GM06990 (cell line): Measurements from ENCODE around the gene RBM17.

ENCODE experiments used
- DNase-seq: peaks from one replicate; pipeline ENCODE4 v3.0.0-alpha.2; 2011; ENCODE audit not compliant: insufficient read length; ENCODE audit errors: extremely low read depth
- H3K27me3 ChIP-seq: replicated peaks from 2 replicates; pipeline ENCODE4 v1.6.0; 2011; ENCODE audit warnings: low read length; ENCODE audit not compliant: control insufficient read depth, insufficient read depth
- H3K36me3 ChIP-seq: 2 replicates; pipeline ENCODE4 v1.5.1; 2011; ENCODE audit warnings: low read length; ENCODE audit not compliant: control insufficient read depth, insufficient read depth
- H3K4me3 ChIP-seq: replicated peaks from 2 replicates; pipeline ENCODE4 v1.5.1; 2011; ENCODE audit warnings: low read depth, mild to moderate bottlenecking, control low read depth, low read length
- TF ChIP-seq, protein P1 (sequence below): IDR thresholded peaks from 2 replicates; pipeline ENCODE4 v1.5.1; 2011; ENCODE audit warnings: low read length, control low read depth, mild to moderate bottlenecking, inconsistent platforms; ENCODE audit not compliant: insufficient read depth, poor library complexity, severe bottlenecking

The RBM17 gene

DNA sequence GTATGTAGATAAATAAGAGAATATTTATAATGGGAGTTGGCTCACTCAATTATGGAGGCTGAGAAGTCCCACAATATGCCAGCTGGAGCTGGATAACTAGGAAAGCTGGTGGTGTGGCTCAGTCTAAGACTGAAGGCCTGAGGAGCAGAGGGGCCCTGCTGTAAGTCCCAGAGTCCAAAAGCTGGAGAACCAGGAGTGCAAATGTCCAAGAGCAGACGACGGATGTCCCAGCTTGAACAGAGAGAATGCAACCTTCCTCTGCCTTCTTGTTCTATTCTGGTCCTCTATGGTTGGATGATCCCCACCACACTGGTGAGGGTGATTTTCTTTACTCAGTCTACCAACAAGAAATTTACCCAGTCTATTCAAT, 39.8 kb upstream of the RBM17 start:
- Histone ChIP-seq H3K4me3 (no peak overlapping the region), H3K36me3 (no peaks in the 10 kb centered on the region), H3K27me3 (no peaks in the 10 kb centered on the region)
- DNase-seq = no peak
- TF ChIP-seq, protein P1, sequence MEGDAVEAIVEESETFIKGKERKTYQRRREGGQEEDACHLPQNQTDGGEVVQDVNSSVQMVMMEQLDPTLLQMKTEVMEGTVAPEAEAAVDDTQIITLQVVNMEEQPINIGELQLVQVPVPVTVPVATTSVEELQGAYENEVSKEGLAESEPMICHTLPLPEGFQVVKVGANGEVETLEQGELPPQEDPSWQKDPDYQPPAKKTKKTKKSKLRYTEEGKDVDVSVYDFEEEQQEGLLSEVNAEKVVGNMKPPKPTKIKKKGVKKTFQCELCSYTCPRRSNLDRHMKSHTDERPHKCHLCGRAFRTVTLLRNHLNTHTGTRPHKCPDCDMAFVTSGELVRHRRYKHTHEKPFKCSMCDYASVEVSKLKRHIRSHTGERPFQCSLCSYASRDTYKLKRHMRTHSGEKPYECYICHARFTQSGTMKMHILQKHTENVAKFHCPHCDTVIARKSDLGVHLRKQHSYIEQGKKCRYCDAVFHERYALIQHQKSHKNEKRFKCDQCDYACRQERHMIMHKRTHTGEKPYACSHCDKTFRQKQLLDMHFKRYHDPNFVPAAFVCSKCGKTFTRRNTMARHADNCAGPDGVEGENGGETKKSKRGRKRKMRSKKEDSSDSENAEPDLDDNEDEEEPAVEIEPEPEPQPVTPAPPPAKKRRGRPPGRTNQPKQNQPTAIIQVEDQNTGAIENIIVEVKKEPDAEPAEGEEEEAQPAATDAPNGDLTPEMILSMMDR = no peak

DNA sequence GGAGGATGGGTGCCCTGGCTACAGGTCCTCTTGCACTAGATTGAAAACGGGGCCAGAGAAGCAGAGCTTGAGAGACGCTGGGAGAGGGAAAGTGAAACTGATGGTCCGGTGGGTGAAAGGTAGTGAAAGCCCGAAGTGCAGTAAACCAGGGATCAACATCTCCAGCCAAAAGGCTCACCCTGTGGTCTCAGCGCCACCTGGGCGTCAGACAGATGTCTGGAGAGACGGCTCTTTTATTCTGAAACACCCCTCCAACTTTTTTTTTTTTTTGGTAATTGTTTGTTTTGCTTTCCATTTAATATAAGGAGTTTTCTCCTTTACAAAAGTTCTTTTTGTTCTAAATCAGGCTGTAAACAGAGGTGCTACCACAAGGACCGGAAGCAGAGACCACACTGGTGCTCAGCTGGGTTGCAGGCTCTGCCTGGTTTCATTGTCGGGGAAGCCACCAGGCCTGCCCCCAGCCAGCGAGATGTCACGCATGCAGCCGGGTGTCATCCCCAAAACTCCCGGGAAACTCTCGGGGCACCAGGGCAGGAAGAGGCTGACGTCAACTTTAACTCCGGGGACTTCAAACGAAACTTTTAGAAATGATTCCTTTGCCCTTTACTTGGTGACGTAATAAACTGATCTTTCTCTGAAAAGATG, 37.9 kb upstream of the RBM17 start:
- Histone ChIP-seq H3K36me3 (no peaks in the 10 kb centered on the region), H3K27me3 (no peaks in the 10 kb centered on the region), H3K4me3 (peak overlapping the region; percentile 55)
- DNase-seq = peak; percentile 89
- TF ChIP-seq, protein P1 = peak; percentile 41

DNA sequence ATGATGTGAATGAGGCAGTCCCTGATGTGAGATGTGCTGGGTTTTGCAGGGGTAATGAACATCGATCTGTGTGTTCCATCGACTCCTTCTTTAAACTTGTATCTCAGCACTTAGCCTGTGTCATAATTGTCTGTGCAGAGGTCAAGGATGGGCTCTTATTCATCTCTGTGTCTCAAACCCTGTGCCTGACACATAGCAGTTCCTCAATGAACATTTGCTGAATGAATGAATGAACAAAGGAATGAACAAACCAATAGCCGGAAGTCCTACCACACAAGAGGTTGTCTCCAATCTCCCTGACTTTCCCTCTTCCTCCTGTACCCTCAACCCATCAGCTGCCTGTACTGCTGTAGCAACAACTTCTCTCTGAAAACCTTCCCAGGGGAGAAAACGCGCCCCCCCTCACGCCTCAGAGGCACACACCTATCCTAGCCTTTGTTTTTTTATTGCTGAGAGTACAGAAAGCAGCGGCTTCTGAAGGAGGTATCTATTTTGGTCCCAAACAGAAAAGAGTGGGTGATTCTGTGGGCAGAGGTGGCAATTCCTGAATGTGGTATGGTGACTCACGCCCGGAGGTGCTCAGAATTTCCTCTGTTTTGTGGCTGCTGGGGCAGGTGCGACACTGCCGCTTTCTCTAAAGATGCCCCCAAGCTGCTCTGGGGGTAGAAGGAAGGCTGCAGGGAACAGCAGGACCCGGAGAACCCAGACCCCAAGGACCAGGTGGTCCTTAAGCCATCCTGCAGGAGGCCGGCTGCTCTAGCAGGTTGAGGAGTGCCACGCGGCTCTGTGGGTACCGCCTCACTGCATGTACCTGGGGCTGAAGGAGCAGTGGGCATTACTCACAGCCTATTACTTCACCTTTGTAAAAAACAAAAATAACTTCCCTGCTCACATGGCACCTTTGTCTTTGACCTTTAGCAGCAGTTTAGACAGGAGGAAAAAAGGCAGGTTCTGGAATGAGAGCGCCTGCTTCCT, 36.3 kb upstream of the RBM17 start:
- H3K36me3 ChIP-seq = no peaks in the 10 kb centered on the region
- DNase-seq = peak; percentile 60
- H3K27me3 ChIP-seq = no peaks in the 10 kb centered on the region
- TF ChIP-seq, protein P1 = peak; percentile 8
- H3K4me3 ChIP-seq = peak overlapping the region; percentile 13; the same call in 1 of the 2 replicates

DNA sequence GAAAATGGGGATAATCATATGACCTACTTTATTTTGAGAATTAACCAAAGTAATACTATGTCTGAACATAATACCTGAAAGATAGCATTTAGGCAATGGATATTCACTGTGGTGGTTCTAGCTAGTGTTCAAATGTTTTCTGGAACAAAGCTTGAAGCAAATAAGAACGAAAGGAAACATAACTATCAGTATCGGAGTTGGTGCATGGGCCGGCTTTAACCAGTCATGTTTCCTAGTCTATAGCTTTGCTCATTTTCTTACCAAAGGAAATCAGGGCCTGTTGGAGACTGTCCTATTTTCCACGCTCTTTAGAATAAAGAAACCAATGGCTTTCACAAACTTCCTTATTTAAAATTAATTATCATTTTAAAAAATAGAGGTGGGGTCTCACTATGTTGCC, 35.5 kb upstream of the RBM17 start:
- no peak for DNase-seq
- no peak overlapping the region for H3K4me3 ChIP-seq
- TF ChIP-seq, protein P1 = no peak
- no peaks in the 10 kb centered on the region for H3K27me3 ChIP-seq
- H3K36me3 ChIP-seq = no peaks in the 10 kb centered on the region

DNA sequence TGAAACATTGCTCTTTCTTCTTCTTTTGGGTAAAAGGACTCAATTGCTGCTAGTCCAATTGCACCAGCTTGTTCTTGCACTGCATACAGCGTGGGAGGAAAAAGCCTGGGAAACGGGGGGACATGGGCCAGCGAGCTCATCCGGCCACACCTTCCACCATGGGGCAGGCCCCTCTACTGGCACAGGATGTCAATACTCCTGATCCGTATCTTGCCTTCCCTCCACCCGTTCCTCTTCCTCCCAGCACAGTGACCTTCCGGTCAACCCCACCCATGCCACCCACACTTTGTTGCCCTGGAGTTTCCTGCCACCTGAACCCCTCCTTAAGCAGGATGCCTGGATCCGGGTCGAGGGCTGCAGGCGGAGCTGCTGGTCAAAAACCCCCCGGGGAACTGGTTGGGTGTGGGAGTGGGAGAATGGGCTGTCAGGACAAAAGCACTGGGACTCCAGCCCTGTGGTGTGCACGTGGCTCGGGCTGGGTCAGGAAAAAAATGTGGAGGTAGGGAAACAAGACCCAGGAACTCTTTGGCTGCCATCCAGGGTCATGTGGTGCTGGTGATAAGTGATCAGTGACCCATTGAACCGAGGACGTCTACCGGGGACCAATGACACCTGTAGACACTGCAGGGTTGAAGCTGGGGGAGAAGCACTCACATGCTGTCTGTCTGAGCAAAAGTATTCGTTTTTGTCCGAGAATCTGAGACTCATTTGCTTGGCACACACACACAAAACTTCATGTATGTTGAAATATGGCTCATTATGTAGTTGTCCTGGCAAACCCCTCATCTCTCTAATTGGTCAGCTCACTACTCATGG, 34.8 kb upstream of the RBM17 start:
- no peak overlapping the region for H3K4me3 ChIP-seq
- TF ChIP-seq, protein P1 = no peak
- H3K27me3 ChIP-seq = no peaks in the 10 kb centered on the region

More for the DNA sequence above, 34.8 kb upstream of the RBM17 start:
- no peaks in the 10 kb centered on the region for H3K36me3 ChIP-seq
- DNase-seq = no peak
